PC-9 (cell line): ENCODE measurements around the gene PPM1N. TPM values are rescaled to one million over a fixed set of nuclear protein-coding genes. Genes with fewer than 3 reads are reported as not detected.

ENCODE experiments used
- BruUV-seq: library from RNA; stranded (reverse); fragments of 400-500 nt; replicated peaks from 2 replicates; lab custom pipeline; 2021; lab: Mats Ljungman, UMichigan
- CTCF ChIA-PET: fragments of 300-600 bp; sonication (Branson Sonifier 250); formaldehyde crosslinking; loops from one replicate; lab custom pipeline; 2022; ENCODE audit warnings: antibody characterized with exemption; lab: Charles Lee
- POLR2A ChIA-PET: fragments of 300-600 bp; sonication (Branson Sonifier 250); formaldehyde crosslinking; loops from one replicate; lab custom pipeline; 2022; ENCODE audit warnings: antibody characterized with exemption; ENCODE audit not compliant: unreplicated experiment; lab: Charles Lee
- DNase-seq, 2 experiments: peaks; one replicate each; pipeline versions ENCODE4 v3.0.0 to v3.0.0-alpha.2; 2015 to 2022; ENCODE audit warnings: mixed read lengths in 1 of 2
- H2AFZ ChIP-seq: fragments of 200-600 bp; sonication (generic); 2 replicates; pipeline ENCODE4 v1.8.1; 2017; ENCODE audit warnings: antibody characterized with exemption
- H3F3A ChIP-seq: fragments of 200-600 bp; sonication (generic); 2 replicates; pipeline ENCODE4 v1.8.1; 2017; ENCODE audit warnings: antibody characterized with exemption, mild to moderate bottlenecking, low read depth; ENCODE audit not compliant: insufficient read depth
- H3K27ac ChIP-seq: fragments of 200-600 bp; sonication (generic); 2 replicates; pipeline ENCODE4 v1.6.1; 2016; ENCODE audit warnings: mixed run types
- H3K27me3 ChIP-seq: fragments of 200-600 bp; sonication (generic); 2 replicates; pipeline ENCODE4 v1.6.1; 2016; ENCODE audit warnings: low read depth, mixed run types; ENCODE audit not compliant: insufficient read depth
- H3K36me3 ChIP-seq: fragments of 200-600 bp; sonication (generic); 2 replicates; pipeline ENCODE4 v1.6.1; 2016; ENCODE audit warnings: low read depth, mixed run types
- H3K4me1 ChIP-seq: fragments of 200-600 bp; sonication (generic); replicated peaks from 2 replicates; pipeline ENCODE4 v1.6.1; 2016; ENCODE audit warnings: mixed run types; ENCODE audit not compliant: insufficient read depth
- H3K4me2 ChIP-seq: fragments of 200-600 bp; sonication (generic); 2 replicates; pipeline ENCODE4 v1.6.1; 2017; ENCODE audit warnings: mixed run types
- H3K4me3 ChIP-seq: fragments of 200-600 bp; sonication (generic); 2 replicates; pipeline ENCODE4 v1.6.1; 2016; ENCODE audit warnings: mixed run types
- H3K79me2 ChIP-seq: fragments of 200-600 bp; sonication (generic); 2 replicates; pipeline ENCODE4 v1.6.1; 2017; ENCODE audit warnings: low read depth, mixed run types
- H3K9me2 ChIP-seq: fragments of 200-600 bp; sonication (generic); 2 replicates; pipeline ENCODE4 v1.8.1; 2017; ENCODE audit warnings: mild to moderate bottlenecking; ENCODE audit not compliant: insufficient read depth
- H3K9me3 ChIP-seq: fragments of 200-600 bp; sonication (generic); 2 replicates; pipeline ENCODE4 v1.8.1; 2016; ENCODE audit warnings: low read depth; ENCODE audit not compliant: insufficient read depth
- H4K20me1 ChIP-seq: fragments of 200-600 bp; sonication (generic); 2 replicates; pipeline ENCODE4 v1.8.1; 2017; ENCODE audit not compliant: insufficient read depth
- CTCF ChIP-seq: fragments of 200-600 bp; sonication (generic); conservative IDR thresholded peaks from 2 replicates; pipeline ENCODE4 v1.6.1; 2017; ENCODE audit warnings: mixed run types, antibody characterized with exemption, mild to moderate bottlenecking, moderate library complexity
- EZH2 ChIP-seq: fragments of 200-600 bp; sonication (generic); IDR thresholded peaks from 2 replicates; pipeline ENCODE4 v1.8.0; 2017; ENCODE audit warnings: antibody characterized with exemption, low read depth
- intact Hi-C: fragments of 100-400 bp; cut with micrococcal nuclease; formaldehyde crosslinking; loops from one replicate; pipeline ENCODE4 v1.10.0; 2022; ENCODE audit not compliant: unreplicated experiment
- total RNA-seq: library from RNA; stranded (reverse); gene quantifications from 2 replicates; pipeline ENCODE4 v1.2.3, GENCODE V29; 2021

The PPM1N gene
- total RNA-seq, 1 experiment from 2014 or later: 5.0 TPM

DNA sequence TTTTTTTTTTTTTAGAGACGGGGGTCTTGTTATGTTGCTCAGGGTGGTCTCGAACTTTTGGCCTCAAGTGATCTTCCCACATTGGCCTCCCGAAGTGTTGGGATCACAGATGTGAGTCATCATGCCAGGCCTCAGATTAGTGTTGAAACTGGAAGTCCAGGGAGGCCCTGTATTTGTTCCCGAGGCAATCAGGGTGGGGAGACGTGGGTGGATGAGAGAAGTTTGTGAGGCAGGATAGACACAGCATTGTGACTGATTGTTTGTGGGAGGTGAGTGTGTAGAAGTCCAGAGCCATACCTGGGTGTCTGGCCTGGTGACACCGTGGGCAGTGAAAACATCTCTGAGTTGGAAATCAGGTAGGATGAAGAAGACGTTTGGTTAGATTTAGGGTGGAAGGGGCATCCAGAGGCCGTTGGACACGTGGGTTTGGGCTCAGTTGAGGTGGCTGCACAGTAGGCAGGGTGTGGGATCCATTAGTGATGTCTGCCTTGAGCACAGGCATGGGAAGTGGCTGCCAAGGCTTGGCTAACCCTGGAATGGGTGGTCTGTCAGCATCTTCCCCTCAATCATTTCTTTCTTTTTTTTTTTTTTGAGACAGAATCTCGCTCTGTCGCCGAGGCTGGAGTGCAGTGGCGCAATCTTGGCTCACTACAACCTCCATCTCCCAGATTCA is 13.8 kb upstream of the PPM1N start:
- intact Hi-C loops: loop anchor here (2.0 kb wide), 1 partner anchor 158 kb away; no protein-coding TSS in a partner anchor

GRCh38 chr19:45485305-45486077 is 12.8 kb upstream of the PPM1N start:
- peaks cover 14% of the 10 kb centered on the region; the same call in 1 of the 2 replicates for H3F3A ChIP-seq
- intact Hi-C loops: loop anchor here (2.0 kb wide), 1 partner anchor 157 kb away; no protein-coding TSS in a partner anchor
- H3K36me3 ChIP-seq: no peaks in the 10 kb centered on the region
- peak overlapping the region; percentile 88 for H3K4me2 ChIP-seq
- no peaks in the 10 kb centered on the region for H3K27me3 ChIP-seq
- TF ChIP-seq EZH2 (no peak), CTCF (peak; percentile 87)
- CTCF ChIA-PET: interaction anchor here (0.5 to 1.7 kb wide), 11 partner anchors 10 to 465 kb away, joined by 3 to 12 read pairs (median 4); no protein-coding TSS in a partner anchor
- BruUV-seq: TSS peak; percentile 31
- peak overlapping the region; percentile 62 for H3K4me3 ChIP-seq
- H3K9me2 ChIP-seq: no peaks in the 10 kb centered on the region
- H4K20me1 ChIP-seq: no peaks in the 10 kb centered on the region
- H3K9me3 ChIP-seq: no peaks in the 10 kb centered on the region
- H3K79me2 ChIP-seq: no peaks in the 10 kb centered on the region
- H2AFZ ChIP-seq: peak overlapping the region; percentile 86
- H3K27ac ChIP-seq: no peak overlapping the region
- POLR2A ChIA-PET: interaction anchor here (0.6 to 0.9 kb wide), 3 partner anchors 46 to 678 kb away, joined by 3 to 7 read pairs (median 3); no protein-coding TSS in a partner anchor
- DNase-seq: peak; percentile 91 to 97
- no peaks in the 10 kb centered on the region for H3K4me1 ChIP-seq

More for the DNA sequence above, 13.8 kb upstream of the PPM1N start:
- no peak overlapping the region for H3K4me3 ChIP-seq
- peaks cover 17% of the 10 kb centered on the region; the same call in 1 of the 2 replicates for H3F3A ChIP-seq
- H3K9me2 ChIP-seq: no peaks in the 10 kb centered on the region
- no peaks in the 10 kb centered on the region for H3K27me3 ChIP-seq
- H3K4me2 ChIP-seq: no peak overlapping the region
- H3K79me2 ChIP-seq: no peaks in the 10 kb centered on the region
- ChIA-PET POLR2A (no interaction called here), CTCF (interaction anchor here (0.5 to 1.7 kb wide), 5 partner anchors 11 to 193 kb away, joined by 4 to 12 read pairs (median 6); no protein-coding TSS in a partner anchor)
- no peak for TF ChIP-seq EZH2
- TF ChIP-seq CTCF: no peak
- DNase-seq: no peak
- H4K20me1 ChIP-seq: no peaks in the 10 kb centered on the region
- H3K4me1 ChIP-seq: no peaks in the 10 kb centered on the region; the same call in 1 of the 2 replicates
- BruUV-seq: no TSS peak
- no peaks in the 10 kb centered on the region for H3K9me3 ChIP-seq
- H2AFZ ChIP-seq: no peak overlapping the region
- H3K36me3 ChIP-seq: no peaks in the 10 kb centered on the region
- no peak overlapping the region for H3K27ac ChIP-seq

- intact Hi-C loops: no loop called here
- CTCF ChIA-PET: interaction anchor here (0.6 kb wide), 1 partner anchor 49 kb away, joined by 3 read pairs; no protein-coding TSS in a partner anchor
Observed at GRCh38 chr19:45488708-45489107, 9.5 kb upstream of the PPM1N start.

More at GRCh38 chr19:45488708-45489107, 9.5 kb upstream of the PPM1N start:
- Histone ChIP-seq H3K4me1 (no peaks in the 10 kb centered on the region), H3K27ac (no peak overlapping the region), H3K9me2 (no peaks in the 10 kb centered on the region), H3K4me2 (no peak overlapping the region), H3K79me2 (no peaks in the 10 kb centered on the region), H4K20me1 (no peaks in the 10 kb centered on the region), H3K9me3 (no peaks in the 10 kb centered on the region), H2AFZ (no peak overlapping the region), H3F3A (peaks cover 37% of the 10 kb centered on the region), H3K4me3 (no peak overlapping the region), H3K36me3 (no peaks in the 10 kb centered on the region), H3K27me3 (no peaks in the 10 kb centered on the region)
- no peak for DNase-seq
- TF ChIP-seq EZH2 (no peak), CTCF (no peak)
- POLR2A ChIA-PET: no interaction called here
- no TSS peak for BruUV-seq
